HEK293 (cell line): Measurements from ENCODE around the gene PLS3.

Source experiments
- CTCF ChIP-seq: fragments of 450-650 bp; formaldehyde crosslinking; IDR thresholded peaks from 2 replicates; pipeline ENCODE4 v1.5.1; 2016; ENCODE audit warnings: missing biosample characterization, missing genetic modification characterization
- ZFP37 ChIP-seq: fragments of 450-650 bp; formaldehyde crosslinking; IDR thresholded peaks from 2 replicates; pipeline ENCODE4 v1.5.1; 2016; ENCODE audit warnings: missing biosample characterization, missing genetic modification characterization
- ZNF175 ChIP-seq: fragments of 450-650 bp; formaldehyde crosslinking; IDR thresholded peaks from 2 replicates; pipeline ENCODE4 v1.5.1; 2016; ENCODE audit warnings: missing biosample characterization, missing genetic modification characterization
- ZNF292 ChIP-seq: fragments of 450-650 bp; formaldehyde crosslinking; IDR thresholded peaks from 2 replicates; pipeline ENCODE4 v1.5.1; 2016; ENCODE audit warnings: low read depth, missing biosample characterization, missing genetic modification characterization, borderline replicate concordance
- ZNF449 ChIP-seq: fragments of 450-650 bp; formaldehyde crosslinking; IDR thresholded peaks from 2 replicates; pipeline ENCODE4 v1.5.1; 2017; ENCODE audit warnings: missing biosample characterization, mild to moderate bottlenecking, missing genetic modification characterization, moderate library complexity
- ZNF501 ChIP-seq: fragments of 450-650 bp; formaldehyde crosslinking; IDR thresholded peaks from 2 replicates; pipeline ENCODE4 v1.5.1; 2016; ENCODE audit warnings: missing biosample characterization, missing genetic modification characterization

- TF ChIP-seq ZNF175 (tag by site-specific recombination) (no peak), ZNF292 (tag by site-specific recombination) (no peak), ZNF501 (tag by site-specific recombination) (no peak), CTCF (tag by site-specific recombination) (no peak), ZFP37 (tag by site-specific recombination) (no peak), ZNF449 (no peak)
Measured at GRCh38 chrX:115576676-115577075, 15.7 kb downstream of the PLS3 start.
